Liver (tissue), 9 donors: ENCODE data around the gene ERMP1. TPM values are rescaled to one million over a fixed set of nuclear protein-coding genes. Genes with fewer than 3 reads are reported as not detected.

Experiments used
- DNase-seq: peaks from one replicate; pipeline ENCODE4 v3.0.0-alpha.2; 2017; ENCODE audit warnings: low spot score
- H3K27ac ChIP-seq, 2 donors: one replicate each; pipeline ENCODE4 v1.7.0; 2013; ENCODE audit warnings: inconsistent platforms in 2 of 2, low read length in 2 of 2, control low read depth in 1 of 2, low read depth in 1 of 2, mild to moderate bottlenecking in 1 of 2
- H3K27me3 ChIP-seq, 4 donors: one replicate each; pipeline versions ENCODE4 v1.6.1 to v1.7.0; 2013; ENCODE audit warnings: low read length in 3 of 4, inconsistent platforms in 1 of 4, mild to moderate bottlenecking in 1 of 4, moderate library complexity in 1 of 4; ENCODE audit not compliant: control insufficient read depth in 4 of 4, insufficient read depth in 4 of 4
- H3K36me3 ChIP-seq, 4 donors: one replicate each; pipeline versions ENCODE4 v1.6.1 to v1.7.0; 2013; ENCODE audit warnings: low read length in 3 of 4, mild to moderate bottlenecking in 3 of 4, low read depth in 1 of 4, moderate library complexity in 1 of 4; ENCODE audit not compliant: control insufficient read depth in 4 of 4, insufficient read depth in 3 of 4
- H3K4me1 ChIP-seq, 4 donors: one replicate each; pipeline versions ENCODE4 v1.6.1 to v1.7.0; 2013; ENCODE audit warnings: low read length in 3 of 4, mild to moderate bottlenecking in 3 of 4, moderate library complexity in 1 of 4; ENCODE audit not compliant: control insufficient read depth in 4 of 4, insufficient read depth in 4 of 4
- H3K4me3 ChIP-seq, 3 donors: one replicate each; pipeline versions ENCODE4 v1.6.1 to v1.7.0; 2013; ENCODE audit warnings: low read length in 3 of 3, control low read depth in 1 of 3, low read depth in 1 of 3, mild to moderate bottlenecking in 1 of 3
- H3K9ac ChIP-seq, 2 donors: one replicate each; pipeline ENCODE4 v1.7.0; 2013; ENCODE audit warnings: low read length in 2 of 2, mild to moderate bottlenecking in 2 of 2, moderate library complexity in 2 of 2, control low read depth in 1 of 2, low read depth in 1 of 2
- H3K9me3 ChIP-seq, 4 donors: one replicate each; pipeline versions ENCODE4 v1.6.1 to v1.7.0; 2013; ENCODE audit warnings: low read length in 3 of 4; ENCODE audit not compliant: control insufficient read depth in 4 of 4
- EGR1 ChIP-seq, 2 donors: IDR thresholded peaks; 2 replicates each; pipeline ENCODE4 v1.6.1; 2016 to 2018; ENCODE audit warnings: antibody characterized with exemption in 2 of 2, low read depth in 2 of 2
- FOXA1 ChIP-seq: IDR thresholded peaks from 2 replicates; pipeline ENCODE4 v1.6.1; 2016; ENCODE audit warnings: antibody characterized with exemption
- FOXA2 ChIP-seq: IDR thresholded peaks from 2 replicates; pipeline ENCODE4 v1.6.1; 2016; ENCODE audit warnings: antibody characterized with exemption
- GABPA ChIP-seq, 2 donors: IDR thresholded peaks in 1 of 2; conservative IDR thresholded peaks in 1 of 2; 2 replicates each; pipeline ENCODE4 v1.6.1; 2016; ENCODE audit warnings: antibody characterized with exemption in 2 of 2, mild to moderate bottlenecking in 1 of 2, moderate library complexity in 1 of 2
- HNF4A ChIP-seq, 2 donors: conservative IDR thresholded peaks; 2 replicates each; pipeline ENCODE4 v1.6.1; 2016; ENCODE audit warnings: antibody characterized with exemption in 2 of 2, mild to moderate bottlenecking in 2 of 2
- HNF4G ChIP-seq: IDR thresholded peaks from 2 replicates; pipeline ENCODE4 v1.6.1; 2016; ENCODE audit warnings: antibody characterized with exemption
- JUND ChIP-seq, 2 donors: IDR thresholded peaks; 2 replicates each; pipeline ENCODE4 v1.6.1; 2016; ENCODE audit warnings: antibody characterized with exemption in 2 of 2
- NR2F2 ChIP-seq: IDR thresholded peaks from 2 replicates; pipeline ENCODE4 v1.6.1; 2016; ENCODE audit warnings: antibody characterized with exemption
- RAD21 ChIP-seq, 2 donors: IDR thresholded peaks; 2 replicates each; pipeline ENCODE4 v1.6.1; 2016; ENCODE audit warnings: antibody characterized with exemption in 2 of 2, mild to moderate bottlenecking in 2 of 2
- RXRA ChIP-seq, 2 donors: IDR thresholded peaks; 2 replicates each; pipeline ENCODE4 v1.6.1; 2017 to 2018; ENCODE audit warnings: antibody characterized with exemption in 2 of 2, mild to moderate bottlenecking in 1 of 2
- SP1 ChIP-seq: IDR thresholded peaks from 2 replicates; pipeline ENCODE4 v1.6.1; 2018; ENCODE audit warnings: antibody characterized with exemption, mild to moderate bottlenecking
- TAF1 ChIP-seq: conservative IDR thresholded peaks from 2 replicates; pipeline ENCODE4 v1.6.1; 2016; ENCODE audit warnings: antibody characterized with exemption, mild to moderate bottlenecking
- YY1 ChIP-seq: IDR thresholded peaks from 2 replicates; pipeline ENCODE4 v1.6.1; 2016; ENCODE audit warnings: antibody characterized with exemption, mild to moderate bottlenecking
- WGBS: extraction: QIAGEN DNeasy Blood & Tissue Kit; methylation state at CpG from one replicate; pipeline ENCODE4 v1.1.7; 2013; 5-methylcytosine and 5-hydroxymethylcytosine counted together
- polyA plus RNA-seq, 2 donors: library from polyadenylated mRNA; stranded (reverse) in 1 of 2; unstranded in 1 of 2; fragments of 200-250 nt in 1 of 2; fragments of >200 nt in 1 of 2; fragmentation: Nextera tagmentation in 1 of 2; extraction: Ambion mirVana in 1 of 2; gene quantifications; one replicate each; pipeline versions ENCODE4 v1.2.1 to v1.2.3, GENCODE V29; 2013 to 2015
- total RNA-seq, 2 donors: library from RNA; depleted of rRNA; stranded (reverse); fragments of >200 nt; gene quantifications; one replicate each; pipeline ENCODE4 v1.2.3, GENCODE V29; 2014
- TF ChIP-seq, protein P1 (sequence below): IDR thresholded peaks from 2 replicates; pipeline ENCODE4 v1.6.1; 2016; ENCODE audit warnings: antibody characterized with exemption
- TF ChIP-seq, protein P2 (sequence below): IDR thresholded peaks from 2 replicates; pipeline ENCODE4 v1.6.1; 2016; ENCODE audit warnings: antibody characterized with exemption
- TF ChIP-seq, protein P3 (sequence below): fragments of 150-350 bp; IDR thresholded peaks from 2 replicates; pipeline ENCODE4 v1.5.1; 2017; ENCODE audit warnings: improper control_type of control experiment, low read depth, low read length; ENCODE audit not compliant: missing input control
- TF ChIP-seq, protein P4 (sequence below): IDR thresholded peaks from 2 replicates; pipeline ENCODE4 v1.6.1; 2016; ENCODE audit warnings: antibody characterized with exemption, mild to moderate bottlenecking
- TF ChIP-seq, protein P5 (sequence below): IDR thresholded peaks from 2 replicates; pipeline ENCODE4 v1.6.1; 2016; ENCODE audit warnings: antibody characterized with exemption
- donor health status: healthy.
- donor health status: healthy.
- donor health status: healthy.
- donor health status: healthy.
- donor health status: healthy.

The ERMP1 gene
- total and polyA plus RNA-seq, 4 donors, result 2.7 to 19.5 (median 9.6) TPM

DNA sequence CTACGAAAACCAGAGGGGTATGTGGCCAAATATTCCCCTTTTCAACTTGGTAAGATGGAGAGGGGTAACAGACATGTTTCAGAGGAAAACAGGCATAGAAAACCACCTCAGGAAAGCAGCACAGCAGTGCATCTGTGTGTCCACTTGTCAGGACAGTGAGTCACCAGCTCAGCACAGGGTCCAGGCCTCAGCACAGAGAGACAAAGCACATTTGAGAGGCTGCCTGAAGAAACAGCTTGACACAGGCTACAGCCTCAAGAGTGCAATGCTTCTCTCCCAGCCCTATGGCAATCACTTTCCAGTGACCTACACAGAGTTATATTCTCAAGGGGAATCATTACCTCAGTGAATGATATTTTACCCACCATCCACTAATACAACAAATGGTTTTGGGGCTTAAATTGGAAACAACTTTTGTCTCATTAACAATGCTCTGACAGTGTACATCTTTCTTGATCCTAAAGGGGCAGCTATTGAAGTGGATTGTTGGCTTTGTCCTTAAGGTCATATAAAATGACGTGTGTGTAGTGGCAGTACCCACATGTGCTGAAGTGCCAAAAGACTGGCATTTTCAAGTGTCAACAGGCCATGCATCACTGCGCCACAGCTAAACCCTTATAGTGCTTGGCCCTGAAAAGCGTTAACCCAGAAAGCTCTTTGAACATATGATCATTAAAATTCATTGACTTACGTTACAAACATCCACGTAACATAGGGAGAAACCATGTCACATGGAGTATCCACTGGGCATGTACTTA, 46.4 kb downstream of the ERMP1 start:
- no peaks in the 10 kb centered on the region for H3K27me3 ChIP-seq
- no peaks in the 10 kb centered on the region for H3K9me3 ChIP-seq
- DNase-seq, result no peak
- H3K27ac ChIP-seq, result no peak overlapping the region
- peaks cover 0 to 4% (median 2%) of the 10 kb centered on the region in 4 donors for H3K4me1 ChIP-seq
- 95% methylated on average over 6 of the region's 6 CpGs for WGBS
- peaks cover 2 to 8% (median 3%) of the 10 kb centered on the region in 4 donors for H3K36me3 ChIP-seq
- TF ChIP-seq, protein P1, sequence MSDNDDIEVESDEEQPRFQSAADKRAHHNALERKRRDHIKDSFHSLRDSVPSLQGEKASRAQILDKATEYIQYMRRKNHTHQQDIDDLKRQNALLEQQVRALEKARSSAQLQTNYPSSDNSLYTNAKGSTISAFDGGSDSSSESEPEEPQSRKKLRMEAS, result no peak
- no peak for TF ChIP-seq RXRA (IDR thresholded peaks at IDR 0.05)
- no peak for TF ChIP-seq SP1
- TF ChIP-seq FOXA2, result no peak
- TF ChIP-seq HNF4G, result no peak
- no peak for TF ChIP-seq RAD21 (IDR thresholded peaks at IDR 0.05)
- TF ChIP-seq NR2F2, result no peak
- no peak for TF ChIP-seq FOXA1
- no peak for TF ChIP-seq JUND (IDR thresholded peaks at IDR 0.05)
- TF ChIP-seq HNF4A (conservative IDR thresholded peaks at IDR 0.05), result no peak
- no peak for TF ChIP-seq YY1
- TF ChIP-seq, protein P2, sequence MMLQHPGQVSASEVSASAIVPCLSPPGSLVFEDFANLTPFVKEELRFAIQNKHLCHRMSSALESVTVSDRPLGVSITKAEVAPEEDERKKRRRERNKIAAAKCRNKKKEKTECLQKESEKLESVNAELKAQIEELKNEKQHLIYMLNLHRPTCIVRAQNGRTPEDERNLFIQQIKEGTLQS, result no peak
- no peak for TF ChIP-seq GABPA (IDR thresholded peaks at IDR 0.05 in 1 of 2, conservative IDR thresholded peaks at IDR 0.05 in 1 of 2)
- no peak for TF ChIP-seq EGR1 (IDR thresholded peaks at IDR 0.05; ENCODE audit: low read depth in 2 of 2)
- TF ChIP-seq, protein P3, sequence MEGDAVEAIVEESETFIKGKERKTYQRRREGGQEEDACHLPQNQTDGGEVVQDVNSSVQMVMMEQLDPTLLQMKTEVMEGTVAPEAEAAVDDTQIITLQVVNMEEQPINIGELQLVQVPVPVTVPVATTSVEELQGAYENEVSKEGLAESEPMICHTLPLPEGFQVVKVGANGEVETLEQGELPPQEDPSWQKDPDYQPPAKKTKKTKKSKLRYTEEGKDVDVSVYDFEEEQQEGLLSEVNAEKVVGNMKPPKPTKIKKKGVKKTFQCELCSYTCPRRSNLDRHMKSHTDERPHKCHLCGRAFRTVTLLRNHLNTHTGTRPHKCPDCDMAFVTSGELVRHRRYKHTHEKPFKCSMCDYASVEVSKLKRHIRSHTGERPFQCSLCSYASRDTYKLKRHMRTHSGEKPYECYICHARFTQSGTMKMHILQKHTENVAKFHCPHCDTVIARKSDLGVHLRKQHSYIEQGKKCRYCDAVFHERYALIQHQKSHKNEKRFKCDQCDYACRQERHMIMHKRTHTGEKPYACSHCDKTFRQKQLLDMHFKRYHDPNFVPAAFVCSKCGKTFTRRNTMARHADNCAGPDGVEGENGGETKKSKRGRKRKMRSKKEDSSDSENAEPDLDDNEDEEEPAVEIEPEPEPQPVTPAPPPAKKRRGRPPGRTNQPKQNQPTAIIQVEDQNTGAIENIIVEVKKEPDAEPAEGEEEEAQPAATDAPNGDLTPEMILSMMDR, result no peak
- TF ChIP-seq, protein P4, sequence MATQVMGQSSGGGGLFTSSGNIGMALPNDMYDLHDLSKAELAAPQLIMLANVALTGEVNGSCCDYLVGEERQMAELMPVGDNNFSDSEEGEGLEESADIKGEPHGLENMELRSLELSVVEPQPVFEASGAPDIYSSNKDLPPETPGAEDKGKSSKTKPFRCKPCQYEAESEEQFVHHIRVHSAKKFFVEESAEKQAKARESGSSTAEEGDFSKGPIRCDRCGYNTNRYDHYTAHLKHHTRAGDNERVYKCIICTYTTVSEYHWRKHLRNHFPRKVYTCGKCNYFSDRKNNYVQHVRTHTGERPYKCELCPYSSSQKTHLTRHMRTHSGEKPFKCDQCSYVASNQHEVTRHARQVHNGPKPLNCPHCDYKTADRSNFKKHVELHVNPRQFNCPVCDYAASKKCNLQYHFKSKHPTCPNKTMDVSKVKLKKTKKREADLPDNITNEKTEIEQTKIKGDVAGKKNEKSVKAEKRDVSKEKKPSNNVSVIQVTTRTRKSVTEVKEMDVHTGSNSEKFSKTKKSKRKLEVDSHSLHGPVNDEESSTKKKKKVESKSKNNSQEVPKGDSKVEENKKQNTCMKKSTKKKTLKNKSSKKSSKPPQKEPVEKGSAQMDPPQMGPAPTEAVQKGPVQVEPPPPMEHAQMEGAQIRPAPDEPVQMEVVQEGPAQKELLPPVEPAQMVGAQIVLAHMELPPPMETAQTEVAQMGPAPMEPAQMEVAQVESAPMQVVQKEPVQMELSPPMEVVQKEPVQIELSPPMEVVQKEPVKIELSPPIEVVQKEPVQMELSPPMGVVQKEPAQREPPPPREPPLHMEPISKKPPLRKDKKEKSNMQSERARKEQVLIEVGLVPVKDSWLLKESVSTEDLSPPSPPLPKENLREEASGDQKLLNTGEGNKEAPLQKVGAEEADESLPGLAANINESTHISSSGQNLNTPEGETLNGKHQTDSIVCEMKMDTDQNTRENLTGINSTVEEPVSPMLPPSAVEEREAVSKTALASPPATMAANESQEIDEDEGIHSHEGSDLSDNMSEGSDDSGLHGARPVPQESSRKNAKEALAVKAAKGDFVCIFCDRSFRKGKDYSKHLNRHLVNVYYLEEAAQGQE, result no peak
- TF ChIP-seq, protein P5, sequence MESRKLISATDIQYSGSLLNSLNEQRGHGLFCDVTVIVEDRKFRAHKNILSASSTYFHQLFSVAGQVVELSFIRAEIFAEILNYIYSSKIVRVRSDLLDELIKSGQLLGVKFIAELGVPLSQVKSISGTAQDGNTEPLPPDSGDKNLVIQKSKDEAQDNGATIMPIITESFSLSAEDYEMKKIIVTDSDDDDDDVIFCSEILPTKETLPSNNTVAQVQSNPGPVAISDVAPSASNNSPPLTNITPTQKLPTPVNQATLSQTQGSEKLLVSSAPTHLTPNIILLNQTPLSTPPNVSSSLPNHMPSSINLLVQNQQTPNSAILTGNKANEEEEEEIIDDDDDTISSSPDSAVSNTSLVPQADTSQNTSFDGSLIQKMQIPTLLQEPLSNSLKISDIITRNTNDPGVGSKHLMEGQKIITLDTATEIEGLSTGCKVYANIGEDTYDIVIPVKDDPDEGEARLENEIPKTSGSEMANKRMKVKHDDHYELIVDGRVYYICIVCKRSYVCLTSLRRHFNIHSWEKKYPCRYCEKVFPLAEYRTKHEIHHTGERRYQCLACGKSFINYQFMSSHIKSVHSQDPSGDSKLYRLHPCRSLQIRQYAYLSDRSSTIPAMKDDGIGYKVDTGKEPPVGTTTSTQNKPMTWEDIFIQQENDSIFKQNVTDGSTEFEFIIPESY, result no peak
- no peak for TF ChIP-seq TAF1
- no peak overlapping the region for H3K4me3 ChIP-seq
- no peak overlapping the region for H3K9ac ChIP-seq
